ENCODE data around the gene LAMA3.

DNA sequence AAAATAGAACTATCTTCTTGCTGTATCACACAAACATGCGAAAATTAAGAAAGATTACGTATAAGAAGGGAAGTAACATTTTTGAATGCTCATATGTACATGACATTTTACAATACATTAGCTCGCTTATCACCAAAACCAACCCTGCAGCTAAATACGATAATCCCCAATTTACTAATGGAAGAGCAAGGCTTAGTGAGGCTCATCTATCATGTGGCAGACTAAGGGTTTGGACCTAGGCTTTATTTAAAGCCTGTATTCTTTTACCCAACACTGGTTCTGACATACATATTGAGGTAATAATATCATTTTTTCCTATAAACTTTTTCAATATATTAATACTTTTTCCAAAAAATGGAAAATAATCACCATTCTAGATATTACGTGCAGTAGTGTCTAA is 208.5 kb downstream of the LAMA3 start:
- TF ChIP-seq JUNB (IDR thresholded peaks at IDR 0.05; ENCODE audit: unreplicated experiment) (no peak), EZH2 (IDR thresholded peaks at IDR 0.05; ENCODE audit: low read depth, unreplicated experiment) (no peak), EZH2phosphoT487 (IDR thresholded peaks at IDR 0.05; ENCODE audit: unreplicated experiment) (no peak), POLR2AphosphoS5 (IDR thresholded peaks at IDR 0.05; ENCODE audit: low read depth) (no peak), CREB1 (CRISPR knock-in tag; IDR thresholded peaks at IDR 0.05; ENCODE audit: low read depth) (no peak), ZNF114 (CRISPR knock-in tag; IDR thresholded peaks at IDR 0.05) (no peak), NANOG (IDR thresholded peaks at IDR 0.05; ENCODE audit: borderline replicate concordance) (no peak)
- TF ChIP-seq, protein P1, sequence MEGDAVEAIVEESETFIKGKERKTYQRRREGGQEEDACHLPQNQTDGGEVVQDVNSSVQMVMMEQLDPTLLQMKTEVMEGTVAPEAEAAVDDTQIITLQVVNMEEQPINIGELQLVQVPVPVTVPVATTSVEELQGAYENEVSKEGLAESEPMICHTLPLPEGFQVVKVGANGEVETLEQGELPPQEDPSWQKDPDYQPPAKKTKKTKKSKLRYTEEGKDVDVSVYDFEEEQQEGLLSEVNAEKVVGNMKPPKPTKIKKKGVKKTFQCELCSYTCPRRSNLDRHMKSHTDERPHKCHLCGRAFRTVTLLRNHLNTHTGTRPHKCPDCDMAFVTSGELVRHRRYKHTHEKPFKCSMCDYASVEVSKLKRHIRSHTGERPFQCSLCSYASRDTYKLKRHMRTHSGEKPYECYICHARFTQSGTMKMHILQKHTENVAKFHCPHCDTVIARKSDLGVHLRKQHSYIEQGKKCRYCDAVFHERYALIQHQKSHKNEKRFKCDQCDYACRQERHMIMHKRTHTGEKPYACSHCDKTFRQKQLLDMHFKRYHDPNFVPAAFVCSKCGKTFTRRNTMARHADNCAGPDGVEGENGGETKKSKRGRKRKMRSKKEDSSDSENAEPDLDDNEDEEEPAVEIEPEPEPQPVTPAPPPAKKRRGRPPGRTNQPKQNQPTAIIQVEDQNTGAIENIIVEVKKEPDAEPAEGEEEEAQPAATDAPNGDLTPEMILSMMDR (conservative IDR thresholded peaks at IDR 0.05; ENCODE audit: low read depth in 2 of 2), result no peak
- TF ChIP-seq, protein P2, sequence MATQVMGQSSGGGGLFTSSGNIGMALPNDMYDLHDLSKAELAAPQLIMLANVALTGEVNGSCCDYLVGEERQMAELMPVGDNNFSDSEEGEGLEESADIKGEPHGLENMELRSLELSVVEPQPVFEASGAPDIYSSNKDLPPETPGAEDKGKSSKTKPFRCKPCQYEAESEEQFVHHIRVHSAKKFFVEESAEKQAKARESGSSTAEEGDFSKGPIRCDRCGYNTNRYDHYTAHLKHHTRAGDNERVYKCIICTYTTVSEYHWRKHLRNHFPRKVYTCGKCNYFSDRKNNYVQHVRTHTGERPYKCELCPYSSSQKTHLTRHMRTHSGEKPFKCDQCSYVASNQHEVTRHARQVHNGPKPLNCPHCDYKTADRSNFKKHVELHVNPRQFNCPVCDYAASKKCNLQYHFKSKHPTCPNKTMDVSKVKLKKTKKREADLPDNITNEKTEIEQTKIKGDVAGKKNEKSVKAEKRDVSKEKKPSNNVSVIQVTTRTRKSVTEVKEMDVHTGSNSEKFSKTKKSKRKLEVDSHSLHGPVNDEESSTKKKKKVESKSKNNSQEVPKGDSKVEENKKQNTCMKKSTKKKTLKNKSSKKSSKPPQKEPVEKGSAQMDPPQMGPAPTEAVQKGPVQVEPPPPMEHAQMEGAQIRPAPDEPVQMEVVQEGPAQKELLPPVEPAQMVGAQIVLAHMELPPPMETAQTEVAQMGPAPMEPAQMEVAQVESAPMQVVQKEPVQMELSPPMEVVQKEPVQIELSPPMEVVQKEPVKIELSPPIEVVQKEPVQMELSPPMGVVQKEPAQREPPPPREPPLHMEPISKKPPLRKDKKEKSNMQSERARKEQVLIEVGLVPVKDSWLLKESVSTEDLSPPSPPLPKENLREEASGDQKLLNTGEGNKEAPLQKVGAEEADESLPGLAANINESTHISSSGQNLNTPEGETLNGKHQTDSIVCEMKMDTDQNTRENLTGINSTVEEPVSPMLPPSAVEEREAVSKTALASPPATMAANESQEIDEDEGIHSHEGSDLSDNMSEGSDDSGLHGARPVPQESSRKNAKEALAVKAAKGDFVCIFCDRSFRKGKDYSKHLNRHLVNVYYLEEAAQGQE (IDR thresholded peaks at IDR 0.05; ENCODE audit: unreplicated experiment), result no peak
- TF ChIP-seq, protein P3, sequence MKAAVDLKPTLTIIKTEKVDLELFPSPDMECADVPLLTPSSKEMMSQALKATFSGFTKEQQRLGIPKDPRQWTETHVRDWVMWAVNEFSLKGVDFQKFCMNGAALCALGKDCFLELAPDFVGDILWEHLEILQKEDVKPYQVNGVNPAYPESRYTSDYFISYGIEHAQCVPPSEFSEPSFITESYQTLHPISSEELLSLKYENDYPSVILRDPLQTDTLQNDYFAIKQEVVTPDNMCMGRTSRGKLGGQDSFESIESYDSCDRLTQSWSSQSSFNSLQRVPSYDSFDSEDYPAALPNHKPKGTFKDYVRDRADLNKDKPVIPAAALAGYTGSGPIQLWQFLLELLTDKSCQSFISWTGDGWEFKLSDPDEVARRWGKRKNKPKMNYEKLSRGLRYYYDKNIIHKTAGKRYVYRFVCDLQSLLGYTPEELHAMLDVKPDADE (IDR thresholded peaks at IDR 0.05), result no peak
